Transverse colon (tissue), 4 donors: Measurements from ENCODE around the gene PRSS23. TPM values are rescaled to one million over a fixed set of nuclear protein-coding genes. Genes with fewer than 3 reads are reported as not detected.

Experiments
- DNase-seq: peaks from one replicate; pipeline ENCODE4 v3.0.0-alpha.2; 2019
- H3K27ac ChIP-seq, 4 donors: fragments of 200-600 bp; sonication (generic); 2 replicates each; pipeline ENCODE4 v1.5.1; 2016 to 2018; ENCODE audit warnings: inconsistent platforms in 4 of 4
- H3K27me3 ChIP-seq: fragments of 200-600 bp; sonication (generic); 2 replicates; pipeline ENCODE4 v1.5.1; 2017; ENCODE audit warnings: inconsistent platforms
- H3K36me3 ChIP-seq, 4 donors: fragments of 200-600 bp; sonication (generic); 2 replicates each; pipeline ENCODE4 v1.5.1; 2017 to 2019; ENCODE audit warnings: inconsistent platforms in 4 of 4
- H3K4me1 ChIP-seq, 4 donors: fragments of 200-600 bp; sonication (generic); 2 replicates each; pipeline ENCODE4 v1.5.1; 2017 to 2020; ENCODE audit warnings: inconsistent platforms in 4 of 4
- H3K4me3 ChIP-seq, 4 donors: fragments of 200-600 bp; sonication (generic); 1 replicate in 1 of 4; 2 replicates in 3 of 4; pipeline versions ENCODE4 v1.5.1 to v1.6.1; 2017 to 2019; ENCODE audit warnings: inconsistent platforms in 4 of 4
- H3K9me3 ChIP-seq, 2 donors: fragments of 200-600 bp; sonication (generic); 2 replicates each; pipeline ENCODE4 v1.5.1; 2017 to 2019; ENCODE audit warnings: inconsistent platforms in 2 of 2
- CTCF ChIP-seq, 5 experiments: fragments of 200-600 bp in 3 of 5; fragments of 450-650 bp in 2 of 5; sonication (generic) in 3 of 5; IDR thresholded peaks; 1 replicate in 2 of 5; 2 replicates in 3 of 5; pipeline ENCODE4 v1.5.1; 2016 to 2017; ENCODE audit warnings: antibody characterized with exemption in 5 of 5, inconsistent platforms in 3 of 5, mild to moderate bottlenecking in 2 of 5, moderate library complexity in 1 of 5
- EP300 ChIP-seq: sonication (generic); formaldehyde crosslinking; IDR thresholded peaks from one replicate; pipeline ENCODE4 v1.6.1; 2017; ENCODE audit warnings: antibody characterized with exemption, low read depth
- POLR2A ChIP-seq: fragments of 450-650 bp; IDR thresholded peaks from one replicate; pipeline ENCODE4 v1.6.1; 2016; ENCODE audit warnings: antibody characterized with exemption, mild to moderate bottlenecking, moderate library complexity
- POLR2AphosphoS5 ChIP-seq, 3 donors: sonication (generic); formaldehyde crosslinking; IDR thresholded peaks; one replicate each; pipeline ENCODE4 v1.6.1; 2016; ENCODE audit warnings: antibody characterized with exemption in 3 of 3
- WGBS, 2 donors: methylation state at CpG; one replicate each; pipeline ENCODE4 v1.1.5; 2018; ENCODE audit warnings: low coverage in 1 of 2; 5-methylcytosine and 5-hydroxymethylcytosine counted together
- in situ Hi-C, 4 donors: fragments of 200-750 bp; cut with MboI; loops; one replicate each; pipeline versions ENCODE4 v1.15.0 to v1.15.1; 2017; ENCODE audit warnings: low sequenced_read_pairs in 3 of 4, low pct_ligation_motif_present in 1 of 4, low pct_unique_long_range_greater_than_20kb in 1 of 4
- intact Hi-C: fragments of 100-400 bp; cut with DNase I; formaldehyde crosslinking; loops from one replicate; pipeline ENCODE4 v1.15.1; 2023; ENCODE audit warnings: low total_unique reads
- total RNA-seq, 4 donors: library from RNA; depleted of rRNA; stranded (reverse); fragments of >200 nt; gene quantifications; one replicate each; pipeline ENCODE4 v1.1.0, GENCODE V29; 2016

PRSS23 gene
- total RNA-seq, 4 donors from 2014 or later = 48.8 to 220 (median 49.7) TPM

DNA sequence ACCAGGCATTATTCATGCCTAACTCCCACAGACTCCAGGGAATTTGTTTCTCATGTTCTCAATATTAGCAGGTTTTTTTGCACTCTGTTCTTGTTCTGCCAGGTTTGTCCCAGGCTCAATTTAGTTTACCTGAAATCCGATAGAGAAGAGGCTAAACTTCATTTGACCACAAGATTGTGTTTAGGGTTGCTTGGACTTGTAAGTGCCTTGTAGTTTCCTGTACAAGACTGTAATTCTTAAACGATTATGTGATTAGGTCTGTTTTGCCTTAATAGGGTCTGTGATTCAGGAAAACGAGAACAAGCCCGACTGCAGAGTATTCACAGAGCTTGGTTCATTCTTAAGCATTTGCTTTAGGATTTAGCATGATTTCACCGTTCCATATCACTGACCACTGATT, 1.8 kb downstream of the PRSS23 start:
- Histone ChIP-seq H3K4me3 (peak overlapping the region in 3 of 4 donors; percentile 63 to 79 (median 77)), H3K27me3 (no peaks in the 10 kb centered on the region), H3K4me1 (peaks cover 4 to 43% (median 12%) of the 10 kb centered on the region in 4 donors), H3K36me3 (no peaks in the 10 kb centered on the region), H3K9me3 (no peaks in the 10 kb centered on the region), H3K27ac (peak overlapping the region; percentile 79 to 90 (median 86))
- in situ Hi-C loops = loop anchor here in 1 of 4 donors (25.0 kb wide), 1 partner anchor 190 kb away; no protein-coding TSS in a partner anchor
- 23 to 29% methylated on average over 5 of the region's 5 CpGs for WGBS, 2 donors
- TF ChIP-seq EP300 (no peak), POLR2AphosphoS5 (IDR thresholded peaks at IDR 0.05) (no peak), POLR2A (no peak), CTCF (IDR thresholded peaks at IDR 0.05) (no peak)
- intact Hi-C loops = loop anchor here (5.0 to 10.0 kb wide), 2 partner anchors 135 to 177 kb away; no protein-coding TSS in a partner anchor
- DNase-seq = no peak

DNA sequence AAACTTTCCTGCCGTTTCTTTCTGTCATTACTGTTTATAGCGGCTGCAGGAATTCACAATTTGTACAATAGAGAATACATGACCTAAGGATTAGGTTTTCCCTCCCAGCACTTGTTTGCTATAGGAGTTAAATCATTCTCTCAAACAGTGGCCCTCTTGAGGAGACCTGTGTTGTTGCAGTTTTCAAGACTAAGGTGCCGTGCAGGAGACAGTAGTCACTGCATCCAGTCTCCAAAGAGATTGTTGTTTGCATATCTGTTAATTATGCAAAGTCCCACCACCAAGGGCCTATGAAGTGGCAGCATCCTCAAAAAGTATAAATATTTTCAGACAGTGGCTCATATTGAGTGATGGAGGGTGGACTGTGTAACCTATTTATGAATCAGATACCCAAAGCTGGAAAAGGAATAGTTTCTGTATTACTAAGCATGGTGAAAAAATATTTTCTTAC, 2.3 kb downstream of the PRSS23 start:
- Histone ChIP-seq H3K9me3 (no peaks in the 10 kb centered on the region), H3K27me3 (no peaks in the 10 kb centered on the region), H3K4me1 (peaks cover 4 to 43% (median 12%) of the 10 kb centered on the region in 4 donors), H3K4me3 (peak overlapping the region in 3 of 4 donors; percentile 63 to 79 (median 77)), H3K36me3 (no peaks in the 10 kb centered on the region), H3K27ac (peak overlapping the region; percentile 79 to 90 (median 86))
- intact Hi-C loops (loop anchor here (5.0 to 10.0 kb wide), 2 partner anchors 135 to 178 kb away; no protein-coding TSS in a partner anchor), in situ Hi-C loops (loop anchor here in 1 of 4 donors (25.0 kb wide), 1 partner anchor 190 kb away; no protein-coding TSS in a partner anchor)
- TF ChIP-seq POLR2AphosphoS5 (IDR thresholded peaks at IDR 0.05) = no peak
- TF ChIP-seq EP300 = no peak
- peak; percentile 51 to 79 (median 66) for TF ChIP-seq CTCF (IDR thresholded peaks at IDR 0.05)
- no peak for TF ChIP-seq POLR2A
- WGBS, 2 donors = 10 to 18% methylated on average over 3 of the region's 3 CpGs
- no peak for DNase-seq

DNA sequence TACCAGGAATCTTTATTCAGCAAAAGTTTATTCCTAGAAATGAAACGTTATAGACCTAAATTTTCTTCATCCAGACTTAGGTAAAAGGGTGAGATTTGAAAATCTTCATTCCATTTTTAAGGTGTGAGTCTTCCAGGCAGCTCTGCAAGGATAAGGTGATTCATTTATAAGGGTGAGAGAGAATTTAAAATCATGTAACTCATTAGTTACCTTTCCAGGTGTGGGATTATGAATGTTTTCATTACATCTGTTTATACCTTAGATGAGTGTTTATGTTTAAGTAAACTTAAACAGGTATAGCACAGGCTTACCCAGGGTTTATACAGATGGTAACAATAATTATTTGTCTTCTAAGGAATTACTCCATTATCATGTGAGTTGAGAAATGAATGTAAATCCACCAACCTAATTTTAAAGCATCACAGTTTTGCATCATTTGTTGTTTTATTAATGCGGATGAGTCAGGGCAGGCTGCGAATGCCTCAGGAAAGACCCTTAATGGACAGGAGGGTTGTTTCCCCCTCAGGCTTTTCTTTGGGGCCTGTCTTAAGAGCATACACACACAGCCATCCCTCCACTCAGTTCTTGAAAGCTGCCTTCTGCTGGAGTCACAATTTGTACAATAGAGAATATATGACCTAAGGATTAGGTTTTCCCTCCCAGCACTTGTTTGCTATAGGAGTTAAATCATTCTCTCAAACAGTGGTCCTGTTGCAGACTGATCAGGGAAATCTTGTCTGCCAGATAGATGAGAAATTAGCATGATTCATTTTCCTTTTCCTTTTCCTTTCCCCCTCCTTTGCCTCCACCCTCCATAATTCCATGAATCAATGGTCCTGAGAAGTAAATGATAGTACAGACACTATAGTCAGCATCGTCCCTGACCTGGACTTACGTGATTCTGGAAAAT, 3.0 kb downstream of the PRSS23 start:
- Histone ChIP-seq H3K27me3 (no peaks in the 10 kb centered on the region), H3K36me3 (no peaks in the 10 kb centered on the region), H3K4me3 (peak overlapping the region in 2 of 4 donors; percentile 63 to 79), H3K9me3 (no peaks in the 10 kb centered on the region), H3K27ac (peak overlapping the region; percentile 5 to 90 (median 83)), H3K4me1 (peaks cover 4 to 43% (median 12%) of the 10 kb centered on the region in 4 donors)
- 61 to 63% methylated on average over 4 to 5 of the region's 5 CpGs for WGBS, 2 donors
- no peak for DNase-seq
- TF ChIP-seq CTCF (IDR thresholded peaks at IDR 0.05) (no peak), POLR2AphosphoS5 (IDR thresholded peaks at IDR 0.05) (no peak), EP300 (no peak), POLR2A (no peak)
- intact Hi-C loops = loop anchor here (5.0 to 10.0 kb wide), 2 partner anchors 136 to 179 kb away; no protein-coding TSS in a partner anchor
- in situ Hi-C loops = loop anchor here in 1 of 4 donors (25.0 kb wide), 1 partner anchor 191 kb away; no protein-coding TSS in a partner anchor

DNA sequence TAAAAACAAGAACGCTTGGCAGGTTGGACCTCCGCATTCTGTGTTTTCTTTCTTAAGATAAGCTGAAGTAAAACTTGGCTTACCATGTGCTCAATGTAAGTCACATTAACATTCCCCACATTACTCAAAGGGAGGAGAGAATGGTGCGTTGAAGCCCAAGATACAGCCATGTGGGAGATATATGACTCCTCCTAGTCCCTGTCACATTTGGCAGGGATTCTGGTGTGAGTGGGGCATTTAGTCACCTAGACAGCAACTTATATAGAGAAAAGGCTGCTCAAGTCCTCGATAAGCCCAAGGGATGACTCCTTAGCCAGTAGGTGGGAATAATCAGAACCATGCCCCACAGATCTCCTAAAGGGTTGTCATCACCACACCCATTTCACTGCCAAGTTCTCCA, 4.6 kb downstream of the PRSS23 start:
- intact Hi-C loops (loop anchor here (5.0 to 10.0 kb wide), 2 partner anchors 138 to 180 kb away; no protein-coding TSS in a partner anchor), in situ Hi-C loops (loop anchor here in 1 of 4 donors (25.0 kb wide), 1 partner anchor 193 kb away; no protein-coding TSS in a partner anchor)
- H3K36me3 ChIP-seq = no peaks in the 10 kb centered on the region
- DNase-seq = no peak
- WGBS, 2 donors = 82 to 84% methylated on average over 3 to 4 of the region's 4 CpGs
- no peak overlapping the region for H3K4me3 ChIP-seq
- TF ChIP-seq EP300 (no peak), CTCF (IDR thresholded peaks at IDR 0.05) (no peak), POLR2A (no peak), POLR2AphosphoS5 (IDR thresholded peaks at IDR 0.05) (no peak)
- no peaks in the 10 kb centered on the region for H3K27me3 ChIP-seq
- H3K27ac ChIP-seq = peak overlapping the region; percentile 9 to 87 (median 32)
- no peaks in the 10 kb centered on the region for H3K9me3 ChIP-seq
- peaks cover under 1 to 34% (median 10%) of the 10 kb centered on the region in 4 donors for H3K4me1 ChIP-seq
